OCI-LY3 (cell line): Measurements from ENCODE around the gene ARHGAP25.
"Not testable (repeated sequence)": the region's sequence is repeated elsewhere in the genome, so short reads cannot be mapped to it uniquely, and the experiment has no call there.

ENCODE experiments used
- H2AFZ ChIP-seq: fragments of 200-600, 300-600 bp; shearing (Covaris generic); 2 replicates; pipeline ENCODE4 v1.6.0; 2014; ENCODE audit warnings: antibody characterized with exemption, low read depth, low read length
- H3K27ac ChIP-seq: fragments of 200-600, 300-600 bp; sonication (generic); 2 replicates; pipeline ENCODE4 v1.5.1; 2014; ENCODE audit warnings: mild to moderate bottlenecking, low read length, moderate library complexity, mixed read lengths
- H3K27me3 ChIP-seq: fragments of 200-600, 300-600 bp; sonication (generic); 2 replicates; pipeline ENCODE4 v1.6.1; 2014; ENCODE audit warnings: low read depth, low read length, mixed read lengths
- H3K36me3 ChIP-seq: fragments of 200-600, 300-600 bp; sonication (generic); replicated peaks from 2 replicates; pipeline ENCODE3; 2014; ENCODE audit warnings: low read depth, low read length, mixed read lengths
- H3K4me1 ChIP-seq: fragments of 300-600, 200-600 bp; sonication (generic); 2 replicates; pipeline ENCODE4 v1.6.1; 2014; ENCODE audit warnings: low read length, mixed read lengths
- H3K4me2 ChIP-seq: fragments of 200-600, 300-600 bp; sonication (generic); 2 replicates; pipeline ENCODE4 v1.6.1; 2014; ENCODE audit warnings: low read length, mixed read lengths
- H3K4me3 ChIP-seq: fragments of 300-600, 200-600 bp; sonication (generic); 2 replicates; pipeline ENCODE4 v1.5.1; 2014; ENCODE audit warnings: antibody characterized with exemption, mild to moderate bottlenecking, low read length, moderate library complexity
- H3K79me2 ChIP-seq: fragments of 300-600, 200-600 bp; shearing (Covaris generic); 2 replicates; pipeline ENCODE4 v1.6.1; 2014; ENCODE audit warnings: mild to moderate bottlenecking, low read length, mixed read lengths
- H3K9ac ChIP-seq: fragments of 300-600, 200-600 bp; shearing (Covaris generic); 2 replicates; pipeline ENCODE4 v1.6.0; 2014; ENCODE audit warnings: mild to moderate bottlenecking, low read length, moderate library complexity
- H3K9me3 ChIP-seq: fragments of 200-600, 300-600 bp; shearing (Covaris generic); 2 replicates; pipeline ENCODE4 v1.6.1; 2014; ENCODE audit warnings: low read length, mixed read lengths; ENCODE audit not compliant: insufficient read depth
- H4K20me1 ChIP-seq: fragments of 200-600, 300-600 bp; sonication (generic); 2 replicates; pipeline ENCODE4 v1.6.1; 2016; ENCODE audit warnings: low read length, mixed read lengths; ENCODE audit not compliant: insufficient read depth
- CTCF ChIP-seq: fragments of 200-600, 300-600 bp; sonication (generic); IDR thresholded peaks from 2 replicates; pipeline ENCODE4 v1.5.1; 2014; ENCODE audit warnings: antibody characterized with exemption, low read length, low read depth
- EZH2phosphoT487 ChIP-seq: fragments of 200-600 bp; shearing (Covaris generic); IDR thresholded peaks from 2 replicates; pipeline ENCODE4 v1.6.1; 2018; ENCODE audit warnings: antibody characterized with exemption, mixed run types, low read depth

Gene ARHGAP25

GRCh38 chr2:68799140-68800026 lies 64.8 kb downstream of the ARHGAP25 start:
- peak overlapping the region; percentile 99 for H3K27ac ChIP-seq
- H3K9me3 ChIP-seq: no peaks in the 10 kb centered on the region
- H3K36me3 ChIP-seq: peaks cover 92% of the 10 kb centered on the region
- H4K20me1 ChIP-seq: peaks cover 96% of the 10 kb centered on the region
- H3K9ac ChIP-seq: no peak overlapping the region
- no peak overlapping the region for H2AFZ ChIP-seq
- no peaks in the 10 kb centered on the region for H3K27me3 ChIP-seq
- peaks cover 99% of the 10 kb centered on the region for H3K79me2 ChIP-seq
- H3K4me2 ChIP-seq: no peak overlapping the region; the same call in 1 of the 2 replicates
- TF ChIP-seq EZH2phosphoT487 (no peak), CTCF (no peak)
- H3K4me3 ChIP-seq: no peak overlapping the region
- peaks cover 59% of the 10 kb centered on the region for H3K4me1 ChIP-seq

GRCh38 chr2:68800027-68800401 lies 65.4 kb downstream of the ARHGAP25 start:
- TF ChIP-seq EZH2phosphoT487: no peak
- no peak for TF ChIP-seq CTCF
- H4K20me1 ChIP-seq: peaks cover 96% of the 10 kb centered on the region

GRCh38 chr2:68800517-68800916 lies 65.9 kb downstream of the ARHGAP25 start:
- Histone ChIP-seq H4K20me1 (peaks cover 96% of the 10 kb centered on the region), H3K4me1 (peaks cover 47% of the 10 kb centered on the region), H3K4me2 (no peak overlapping the region), H3K9ac (no peak overlapping the region), H3K36me3 (peaks cover 93% of the 10 kb centered on the region), H3K9me3 (no peaks in the 10 kb centered on the region), H3K79me2 (peaks cover 99% of the 10 kb centered on the region), H2AFZ (no peak overlapping the region), H3K4me3 (no peak overlapping the region), H3K27ac (peak overlapping the region; percentile 99; the same call in 1 of the 2 replicates), H3K27me3 (no peaks in the 10 kb centered on the region)
- TF ChIP-seq EZH2phosphoT487: no peak
- no peak for TF ChIP-seq CTCF

More at GRCh38 chr2:68800027-68800401, 65.4 kb downstream of the ARHGAP25 start:
- Histone ChIP-seq H3K4me1 (peaks cover 52% of the 10 kb centered on the region), H3K36me3 (peaks cover 92% of the 10 kb centered on the region), H2AFZ (no peak overlapping the region), H3K27ac (peak overlapping the region; percentile 99; the same call in 1 of the 2 replicates), H3K9me3 (no peaks in the 10 kb centered on the region), H3K4me2 (no peak overlapping the region), H3K79me2 (peaks cover 99% of the 10 kb centered on the region), H3K4me3 (no peak overlapping the region), H3K27me3 (no peaks in the 10 kb centered on the region), H3K9ac (no peak overlapping the region)

- H3K27me3 ChIP-seq: not testable (repeated sequence)
Measured at GRCh38 chr2:68802161-68802560, 67.5 kb downstream of the ARHGAP25 start.

More at GRCh38 chr2:68802161-68802560, 67.5 kb downstream of the ARHGAP25 start:
- H3K4me3 ChIP-seq, H2AFZ ChIP-seq, H3K9me3 ChIP-seq, H3K4me2 ChIP-seq, H3K27ac ChIP-seq, H3K9ac ChIP-seq: not testable (repeated sequence)
- H3K36me3 ChIP-seq: peaks cover 93% of the 10 kb centered on the region
- peaks cover 99% of the 10 kb centered on the region for H3K79me2 ChIP-seq
- peaks cover 31% of the 10 kb centered on the region for H3K4me1 ChIP-seq
- peaks cover 96% of the 10 kb centered on the region for H4K20me1 ChIP-seq
